Astrocyte of the hippocampus (primary cell): Measurements from ENCODE around the gene SAMD1.
A peak's percentile ranks its signal among the peaks of the same experiment; 100 is the strongest.
"Not testable (repeated sequence)": the region's sequence is repeated elsewhere in the genome, so short reads cannot be mapped to it uniquely, and the experiment has no call there.

Experiments used
- DNase-seq: peaks from one replicate; pipeline ENCODE4 v3.0.0; 2011; ENCODE audit warnings: low read depth, low spot score

SAMD1 gene

DNA sequence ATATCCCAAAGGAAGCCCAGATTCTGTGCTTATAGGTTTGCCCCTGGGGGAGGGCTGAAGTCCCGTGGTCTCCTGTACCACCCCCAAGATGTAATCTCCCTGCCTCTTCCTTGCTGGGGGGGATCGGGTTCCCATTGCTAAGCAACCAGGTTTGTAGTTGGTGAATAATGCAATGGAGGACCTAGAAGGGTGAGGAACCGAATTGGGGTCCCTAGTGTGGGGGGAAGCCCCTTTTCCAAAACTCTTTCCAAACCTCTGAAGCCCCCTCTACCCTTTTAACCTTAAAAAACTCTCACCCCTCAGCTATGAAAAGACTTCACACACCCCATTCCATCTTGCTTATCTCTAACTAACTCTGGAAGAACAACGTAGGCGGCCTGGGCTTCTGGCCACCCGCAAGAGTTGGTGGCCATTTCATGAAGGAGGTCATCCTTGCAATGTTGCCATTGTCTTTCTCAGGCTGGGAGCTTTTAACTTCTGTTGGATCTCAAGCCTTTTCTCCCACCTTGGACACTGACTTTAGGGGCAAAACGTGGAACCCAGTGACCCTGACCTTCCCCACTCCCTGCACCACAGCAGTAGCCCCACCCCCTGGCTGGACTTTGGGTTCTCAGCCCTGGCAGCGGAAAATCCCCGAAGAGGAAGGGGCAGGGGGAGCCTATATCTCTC lies 29.3 kb downstream of the SAMD1 start:
- no peak for DNase-seq

DNA sequence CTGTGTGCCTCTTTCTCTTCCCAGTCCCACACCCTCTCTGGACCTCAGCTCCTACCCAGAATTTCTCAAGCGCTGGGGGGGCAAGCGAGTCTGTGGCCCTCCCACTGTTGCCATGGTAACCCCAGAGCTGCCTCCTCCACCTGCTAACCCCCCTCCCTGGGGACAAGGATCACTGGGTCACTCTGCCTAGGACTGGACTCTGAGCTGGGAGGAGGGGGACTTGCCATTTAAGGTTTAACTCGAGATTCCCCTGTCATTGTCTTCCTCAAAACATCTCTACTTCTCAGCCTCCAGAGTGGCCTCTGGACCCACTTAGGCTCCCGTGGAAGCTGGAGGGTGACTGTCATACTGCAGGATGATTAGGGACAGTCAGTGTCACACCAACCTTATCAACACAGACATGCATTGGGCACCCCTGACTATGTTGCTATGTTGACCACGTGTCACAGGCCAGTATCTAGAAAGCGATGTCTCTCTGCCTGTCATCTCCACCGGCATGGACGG lies 30.8 kb downstream of the SAMD1 start:
- no peak for DNase-seq

DNA sequence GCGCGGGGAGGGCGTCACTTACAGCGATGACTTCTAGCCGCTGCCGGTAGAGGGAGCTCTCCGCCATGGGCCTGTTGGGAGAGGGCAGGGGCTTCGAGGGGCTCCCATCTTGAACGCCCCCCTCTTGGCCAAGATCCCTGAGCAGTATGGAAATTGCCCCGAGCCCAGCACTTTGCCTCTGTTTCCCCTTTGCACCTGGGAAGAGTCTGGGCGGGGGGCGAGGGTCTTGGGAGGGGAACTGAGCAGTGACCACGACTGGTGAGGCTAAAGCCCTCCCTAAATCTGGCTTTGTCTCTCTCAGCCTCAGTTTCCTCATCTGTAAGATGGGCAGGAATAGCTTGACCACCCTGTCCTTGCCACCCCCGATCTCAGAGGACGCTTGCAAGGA lies 31.5 kb downstream of the SAMD1 start:
- DNase-seq = no peak

DNA sequence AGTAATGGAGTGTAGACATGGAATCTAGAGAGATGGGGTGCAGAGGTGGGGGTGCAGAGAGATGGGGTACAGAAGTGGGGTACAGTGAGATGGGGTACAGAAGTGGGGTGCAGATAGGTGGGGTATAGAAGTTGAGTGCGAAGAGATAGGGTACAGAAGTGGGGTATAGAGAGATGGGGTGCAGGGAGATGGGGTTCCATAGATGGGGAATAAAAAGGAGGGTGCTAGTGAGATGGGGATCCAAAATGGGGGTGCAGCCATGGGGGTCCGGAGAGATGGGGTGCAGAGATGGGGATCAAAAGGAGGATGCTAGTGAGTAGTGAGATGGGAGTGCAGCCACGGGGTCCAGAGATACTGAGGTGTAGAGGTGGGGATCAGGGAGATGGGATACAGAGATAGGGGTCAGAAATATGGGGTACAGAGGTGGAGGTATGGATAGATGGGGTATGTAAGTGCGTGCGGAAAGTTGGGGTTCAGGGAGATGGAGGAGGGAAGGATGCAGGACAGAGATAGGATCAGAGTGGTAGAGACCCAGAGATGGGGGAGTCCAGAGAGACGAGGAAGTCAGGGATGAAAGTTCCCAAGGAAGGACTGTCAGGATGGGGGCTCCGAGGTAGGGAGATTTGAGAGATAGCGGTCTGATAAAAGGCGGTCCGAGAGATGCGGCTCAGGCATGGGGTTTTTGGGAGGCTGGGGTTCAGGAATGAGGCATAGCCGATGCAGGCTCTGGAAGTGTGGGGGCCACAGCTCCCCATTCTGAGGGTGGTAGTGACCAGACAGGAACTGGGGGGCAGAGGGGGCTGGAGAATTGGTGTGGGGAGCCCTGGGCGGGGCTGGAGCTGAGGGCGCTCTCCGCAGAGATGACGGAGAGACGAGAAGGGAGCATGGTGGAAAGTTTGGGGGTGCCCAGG lies 32.1 kb downstream of the SAMD1 start:
- no peak for DNase-seq

DNA sequence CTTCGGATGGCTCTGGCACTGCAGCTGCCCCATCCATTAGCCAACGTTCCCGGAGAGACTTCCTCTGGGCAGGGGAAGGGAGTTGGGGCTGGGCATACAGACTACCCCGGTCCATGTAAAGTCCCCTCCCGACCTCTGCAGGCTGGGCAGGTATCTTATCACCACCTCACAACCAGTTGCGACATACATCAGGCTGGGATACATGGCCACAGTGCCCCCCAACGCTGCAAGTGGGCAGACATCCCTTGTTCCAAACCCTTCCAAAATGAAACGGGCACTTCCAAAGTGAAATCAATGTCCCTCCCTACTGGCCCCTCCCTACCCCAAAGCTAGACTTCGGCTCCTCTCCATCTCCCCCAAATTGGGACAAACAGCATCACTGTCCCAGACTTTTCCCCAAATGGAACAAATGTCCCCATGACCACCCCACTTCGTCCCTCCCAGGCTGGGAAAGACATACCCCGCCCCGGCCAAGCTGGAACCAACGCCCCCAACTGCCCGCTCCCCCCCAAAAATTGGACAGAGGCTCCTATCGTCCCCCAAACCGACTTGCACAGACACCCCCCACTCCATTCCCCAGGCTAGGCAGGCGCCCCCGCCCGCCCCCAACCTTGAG lies 33.7 kb downstream of the SAMD1 start:
- no peak for DNase-seq

DNA sequence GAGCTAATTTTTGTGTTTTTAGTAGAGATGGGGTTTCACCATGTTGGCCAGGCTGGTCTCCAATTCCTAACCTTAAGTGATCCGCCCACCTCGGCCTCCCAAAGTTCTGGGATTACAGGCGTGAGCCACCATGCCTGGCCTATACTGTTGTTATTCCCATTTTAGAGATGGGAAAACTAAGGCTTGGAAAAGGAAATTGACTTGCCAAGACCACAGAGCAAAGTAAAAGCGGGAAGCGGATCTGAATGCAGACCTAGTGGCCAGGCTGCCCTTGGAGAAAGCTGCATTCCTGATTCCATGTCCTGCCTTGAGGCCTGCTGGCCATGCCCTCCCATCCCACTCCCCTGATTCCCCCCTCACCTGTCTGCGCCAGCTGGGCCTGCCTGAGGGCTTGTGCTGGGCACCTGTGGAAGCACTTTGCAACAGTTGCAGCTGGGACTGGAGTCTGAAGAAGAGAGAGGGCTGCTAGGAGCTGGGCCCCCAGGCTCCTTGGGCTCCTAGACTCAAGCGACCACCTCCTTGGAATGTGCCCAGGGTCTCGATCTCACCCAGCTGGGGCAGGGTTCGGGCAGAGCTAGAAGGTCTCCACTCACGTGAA lies 34.4 kb downstream of the SAMD1 start:
- no peak for DNase-seq

DNA sequence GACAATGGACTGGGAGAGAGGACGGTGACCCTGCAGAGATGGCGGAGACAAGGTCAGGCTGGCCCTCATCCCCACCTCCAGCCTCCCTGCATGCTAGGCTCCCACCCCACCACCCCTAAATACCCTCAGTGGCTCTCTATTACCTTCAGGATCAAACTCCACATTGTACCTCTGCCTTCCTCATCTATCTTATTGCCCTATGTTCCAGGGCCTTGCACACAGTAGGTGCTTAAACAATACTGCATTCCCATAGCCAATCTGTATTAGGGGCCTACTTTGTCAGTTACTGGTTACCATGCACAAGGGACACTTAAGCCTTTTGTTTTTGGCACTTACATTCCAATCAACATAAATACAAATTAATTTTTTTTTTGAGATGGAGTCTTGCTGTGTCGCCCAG lies 35.2 kb downstream of the SAMD1 start:
- no peak for DNase-seq

DNA sequence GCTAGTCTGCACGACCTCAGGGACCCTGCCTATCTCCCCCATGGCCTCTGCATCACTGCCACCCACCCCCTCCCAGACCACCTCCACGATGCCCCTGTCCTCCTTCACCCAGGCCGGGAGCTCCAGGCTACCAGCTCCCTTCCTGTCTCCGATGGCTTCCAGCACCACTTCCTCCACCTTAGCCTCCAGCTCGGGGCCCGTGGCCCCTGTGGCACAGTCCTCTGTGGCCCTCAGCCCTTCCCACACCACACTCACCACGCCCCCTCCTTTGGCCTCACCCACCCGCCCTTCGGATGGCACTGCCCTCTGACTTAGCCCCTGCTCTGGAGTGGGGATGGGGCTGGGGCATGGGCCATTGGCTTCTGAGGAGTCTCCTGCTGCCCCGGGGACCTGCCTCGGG lies 35.8 kb downstream of the SAMD1 start:
- no peak for DNase-seq

DNA sequence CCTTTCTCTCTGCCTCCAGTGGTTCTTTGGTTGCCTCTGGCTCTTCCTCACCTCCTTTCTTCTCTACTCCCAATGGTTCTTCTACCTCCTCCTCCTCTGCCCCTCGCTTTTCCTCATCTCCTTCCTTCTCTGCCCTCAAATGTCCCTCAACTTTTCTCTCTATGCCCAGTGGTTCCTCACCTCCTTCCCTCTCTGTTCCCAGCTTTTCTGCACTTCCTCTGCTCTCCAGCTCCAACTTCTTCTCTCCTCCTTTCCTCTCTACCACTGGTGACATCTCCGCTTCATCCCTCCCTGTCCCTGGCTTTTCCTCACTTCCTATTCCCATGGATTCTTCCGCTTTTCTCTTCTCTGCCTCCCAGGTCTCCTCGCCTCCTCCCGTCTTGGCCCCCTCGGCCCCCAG lies 36.5 kb downstream of the SAMD1 start:
- no peak for DNase-seq

DNA sequence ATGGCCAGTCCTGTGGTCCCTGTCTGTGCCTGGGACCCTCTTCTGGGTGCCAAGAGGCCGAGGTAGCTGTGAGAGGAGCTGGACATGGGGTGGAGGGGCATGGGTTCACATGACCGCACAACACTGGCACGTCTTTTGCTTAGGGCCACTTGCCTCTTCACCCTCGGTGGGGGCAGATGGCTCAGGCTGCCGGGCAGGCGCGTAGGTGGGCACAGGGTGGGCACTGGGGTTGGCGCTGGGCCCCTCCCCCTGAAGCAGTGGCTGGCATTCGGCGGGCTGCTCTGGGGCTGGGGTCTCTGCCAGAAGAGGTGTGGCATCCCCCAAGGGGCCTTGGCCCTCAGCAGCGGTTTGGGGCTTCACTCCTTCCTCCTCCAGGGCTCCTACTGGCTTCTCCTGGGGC lies 37.1 kb downstream of the SAMD1 start:
- no peak for DNase-seq

DNA sequence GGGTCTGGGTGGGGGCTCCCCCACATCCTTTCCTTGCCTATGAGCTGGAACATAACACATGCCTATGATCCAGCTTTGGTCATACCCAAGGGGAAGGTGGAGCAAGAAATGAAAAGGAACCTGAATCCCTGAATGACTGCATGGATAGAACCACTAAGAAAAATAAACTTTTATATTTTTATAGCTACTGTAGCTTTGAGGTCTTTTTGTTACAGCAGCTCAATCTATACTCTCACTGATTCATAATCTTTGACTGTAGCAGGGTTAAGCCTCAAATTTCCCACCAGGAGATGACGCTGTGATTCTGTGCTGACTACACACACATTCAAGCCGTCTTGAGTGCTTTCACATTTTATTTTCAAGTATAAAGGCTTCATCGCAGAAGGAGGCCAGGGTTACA lies 37.5 kb downstream of the SAMD1 start:
- no peak for DNase-seq

DNA sequence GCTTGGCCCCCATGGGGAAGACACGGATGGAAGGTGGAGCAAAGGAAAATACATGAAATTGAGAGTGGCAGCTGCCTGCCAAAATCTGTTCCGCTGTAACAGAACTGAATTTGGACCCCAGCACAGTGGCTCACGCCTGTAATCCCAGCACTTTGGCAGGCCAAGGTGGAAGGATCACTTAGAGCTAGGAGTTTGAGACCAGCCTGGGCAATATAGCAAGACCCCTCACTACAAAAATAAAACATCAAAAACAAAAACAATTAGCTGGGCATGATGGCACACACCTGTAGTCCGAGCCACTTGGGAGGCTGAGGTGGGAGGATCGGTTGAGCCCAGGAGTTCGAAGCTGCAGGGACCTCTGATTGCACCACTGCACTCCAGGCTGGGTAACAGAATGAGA lies 38.1 kb downstream of the SAMD1 start:
- no peak for DNase-seq

DNA sequence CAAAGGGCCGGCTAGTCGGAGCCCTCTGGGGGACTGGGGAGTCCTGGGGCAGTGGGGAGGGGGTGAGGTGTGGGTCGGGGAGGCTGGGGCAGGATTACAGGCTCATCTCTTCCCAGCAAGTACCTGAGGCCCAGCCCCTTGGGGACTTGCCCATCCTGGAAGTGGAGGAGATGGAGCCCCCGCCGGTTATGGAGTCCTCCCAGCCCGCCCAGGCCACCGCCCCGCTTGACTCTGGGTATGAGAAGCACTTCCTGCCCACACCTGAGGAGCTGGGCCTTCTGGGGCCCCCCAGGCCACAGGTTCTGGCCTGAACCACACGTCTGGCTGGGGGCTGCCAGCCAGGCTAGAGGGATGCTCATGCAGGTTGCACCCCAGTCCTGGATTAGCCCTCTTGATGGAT lies 38.6 kb downstream of the SAMD1 start:
- no peak for DNase-seq

DNA sequence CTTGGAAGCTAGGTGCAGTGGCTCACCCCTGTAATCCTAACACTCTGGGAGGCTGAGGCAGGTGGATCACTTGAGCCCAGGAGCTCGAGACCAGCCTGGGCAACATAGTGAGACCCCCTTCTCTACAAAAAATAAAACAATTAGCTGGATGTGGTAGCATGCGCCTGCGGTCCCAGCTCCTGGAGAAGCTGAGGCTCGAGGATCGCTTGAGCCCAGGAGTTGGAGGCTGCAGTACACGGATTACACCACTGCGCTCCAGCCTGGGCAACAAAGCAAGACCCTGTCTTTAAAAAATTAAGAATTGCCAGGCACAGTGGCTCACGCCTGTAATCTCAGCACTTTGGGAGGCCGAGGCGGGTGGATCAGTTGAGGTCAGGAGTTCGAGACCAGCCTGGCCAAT lies 39.6 kb downstream of the SAMD1 start:
- DNase-seq = not testable (repeated sequence)

DNA sequence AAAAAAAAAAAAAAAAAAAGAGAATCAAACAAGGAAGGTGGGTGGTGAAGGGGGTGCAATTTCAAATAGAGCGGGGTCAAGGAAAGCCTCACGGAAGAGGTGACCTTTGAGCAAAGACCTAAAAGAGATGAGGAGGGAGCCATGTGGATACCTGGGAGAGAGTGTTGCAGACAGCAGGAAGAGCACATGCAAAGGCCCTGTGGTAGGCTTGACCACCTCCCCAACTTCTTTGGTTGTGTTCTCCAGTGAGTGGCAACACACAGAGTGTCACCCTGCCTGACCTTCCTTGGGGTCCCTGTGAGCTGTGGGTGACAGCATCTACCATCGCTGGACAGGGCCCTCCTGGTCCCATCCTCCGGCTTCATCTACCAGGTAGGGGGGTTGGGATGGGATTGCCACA lies 40.0 kb downstream of the SAMD1 start:
- no peak for DNase-seq

DNA sequence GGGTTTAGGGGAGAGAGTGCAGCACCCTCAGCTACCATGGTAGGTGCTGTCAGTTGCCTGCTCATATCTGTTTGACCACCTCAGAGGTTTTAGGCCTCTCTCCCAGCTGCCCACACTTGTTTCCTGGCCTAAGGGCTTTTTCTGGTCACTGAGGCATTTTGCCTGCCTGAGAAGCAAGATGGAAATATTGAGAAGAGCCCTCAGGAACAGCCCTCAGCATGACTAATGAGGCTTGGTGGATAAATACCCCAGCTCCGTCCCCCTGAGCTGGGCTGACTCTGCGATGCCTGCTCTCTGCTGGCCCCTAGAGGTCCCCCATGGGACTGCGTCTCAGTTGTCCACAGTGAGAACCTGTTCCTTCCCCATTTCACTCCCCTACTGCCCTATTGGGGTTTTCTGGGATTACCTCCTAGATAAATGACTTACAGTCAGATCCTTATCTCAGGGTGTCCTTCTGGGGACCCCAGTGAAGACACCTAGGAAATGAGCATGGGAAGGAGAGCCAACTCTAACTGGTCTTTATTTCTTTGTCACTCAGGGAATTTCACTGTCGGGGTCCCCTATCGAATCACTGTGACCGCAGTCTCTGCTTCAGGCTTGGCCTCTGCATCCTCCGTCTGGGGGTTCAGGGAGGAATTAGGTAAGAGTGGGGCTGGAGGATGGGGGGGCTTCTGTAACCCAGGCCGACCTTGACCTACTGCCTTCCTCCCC lies 42.0 kb downstream of the SAMD1 start:
- peak; percentile 37 for DNase-seq

DNA sequence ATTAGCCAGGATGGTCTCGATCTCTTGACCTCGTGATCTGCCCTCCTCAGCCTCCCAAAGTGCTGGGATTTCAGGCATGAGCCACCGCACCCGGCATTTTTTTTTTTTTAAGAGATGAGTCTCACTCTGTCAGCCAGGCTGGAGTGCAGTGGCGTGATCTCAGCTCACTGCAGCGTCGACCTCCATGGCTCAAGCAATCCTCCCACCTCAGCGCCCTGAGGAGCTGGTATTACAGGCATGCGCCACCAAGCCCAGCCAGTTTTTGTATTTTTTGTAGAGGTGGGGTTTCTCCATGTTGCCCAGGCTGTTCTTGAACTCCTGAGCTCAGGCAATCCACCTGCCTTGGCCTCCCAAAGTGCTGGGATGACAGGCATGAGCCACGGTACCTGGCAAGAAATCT lies 42.7 kb downstream of the SAMD1 start:
- not testable (repeated sequence) for DNase-seq

DNA sequence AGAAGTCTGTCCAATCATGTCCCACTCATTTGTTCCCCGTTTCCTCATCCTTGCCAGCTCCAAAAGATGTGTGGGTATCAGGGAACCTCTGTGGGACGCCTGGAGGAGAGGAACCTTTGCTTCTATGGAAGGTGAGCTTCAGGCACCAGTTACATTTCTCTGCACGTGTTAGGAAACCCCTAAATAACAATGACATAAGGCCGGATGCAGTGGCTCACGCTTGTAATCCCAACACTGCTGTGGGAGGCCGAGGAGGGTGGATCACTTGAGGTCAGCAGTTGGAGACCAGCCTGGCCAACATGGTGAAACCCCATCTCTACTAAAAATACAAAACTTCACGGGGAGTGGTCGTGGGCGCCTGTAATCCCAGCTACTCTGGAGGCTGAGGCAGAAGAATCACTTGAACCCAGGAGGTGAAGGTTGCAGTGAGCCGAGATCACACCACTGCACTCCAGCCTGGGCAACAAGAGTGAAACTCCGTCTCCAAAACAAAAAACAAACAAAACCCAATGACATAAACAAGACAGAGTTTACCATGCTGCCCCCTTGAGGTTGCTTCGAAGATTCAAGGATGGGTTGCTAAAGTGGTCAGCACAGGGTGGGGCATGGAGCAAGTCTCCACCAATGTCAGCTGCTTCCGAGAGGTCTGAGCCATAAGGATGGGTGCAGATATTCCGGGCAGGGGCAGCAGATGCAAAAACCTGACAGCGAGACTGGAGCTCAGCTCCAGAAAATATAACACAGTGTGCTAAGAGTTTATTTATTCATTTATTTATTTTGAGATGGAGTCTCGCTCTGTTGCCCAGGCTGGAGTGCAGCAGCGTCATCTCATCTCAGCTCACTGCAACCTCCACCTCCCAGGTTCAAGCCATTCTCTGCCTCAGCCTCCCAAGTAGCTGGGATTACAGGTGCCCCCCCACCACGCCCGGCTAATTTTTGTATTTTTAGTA lies 47.6 kb downstream of the SAMD1 start:
- DNase-seq = peak; percentile 72

DNA sequence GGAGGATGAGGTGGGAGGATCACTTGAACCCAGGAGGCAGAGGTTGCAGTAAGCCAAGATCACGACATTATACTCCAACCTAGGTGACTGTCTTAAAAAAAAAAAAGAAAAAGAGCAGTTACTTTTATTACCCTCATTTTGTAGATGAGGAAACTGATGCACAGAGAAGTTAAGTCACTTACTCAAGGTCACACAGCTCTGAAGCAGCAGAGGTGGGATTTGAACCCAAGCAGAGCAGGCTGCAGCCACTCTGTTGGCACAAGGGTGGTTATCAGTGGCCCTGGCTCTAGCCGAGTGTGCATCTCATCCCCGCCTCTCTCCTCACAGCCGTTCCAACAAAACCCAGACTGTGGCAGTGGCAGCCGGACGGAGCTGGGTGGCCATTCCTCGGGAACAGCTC lies 51.4 kb downstream of the SAMD1 start:
- DNase-seq = no peak
